ENCODE measurements around the gene MAGI3.

Gene MAGI3

GRCh38 chr1:113389953-113390834, at the start of gene MAGI3:
MAGI3 (plus strand) TSS chr1:113390515; CDS start chr1:113391034, 519 bp downstream.
- DNase-seq: peak; percentile 86 to 95

- DNase-seq: no peak
Observed at GRCh38 chr1:113353580-113353979, 36.7 kb upstream of the MAGI3 start.

GRCh38 chr1:113363935-113364334, 26.4 kb upstream of the MAGI3 start:
- no peak for DNase-seq

GRCh38 chr1:113369040-113369439, 21.3 kb upstream of the MAGI3 start:
- DNase-seq: no peak

DNA sequence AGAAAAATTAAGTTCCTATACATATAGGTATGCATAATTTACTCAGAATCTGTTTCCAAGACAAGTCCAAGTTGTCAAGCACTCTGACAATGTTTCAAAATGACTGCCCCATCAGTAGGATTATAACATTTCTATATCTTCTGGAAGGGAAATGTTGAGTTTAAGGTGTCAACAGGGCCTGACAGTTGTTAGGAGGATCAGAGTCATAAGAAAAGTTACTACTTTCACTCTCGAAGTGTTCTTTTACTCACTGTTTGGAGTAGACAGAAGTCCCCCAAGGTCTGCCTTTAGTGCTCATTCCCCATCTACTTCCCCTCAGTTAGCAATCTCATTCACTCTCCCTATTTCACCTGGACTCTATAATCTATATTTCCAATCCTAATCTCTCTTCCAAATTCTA, 20.6 kb upstream of the MAGI3 start:
- no peak for DNase-seq

GRCh38 chr1:113370868-113371267, 19.4 kb upstream of the MAGI3 start:
- no peak for DNase-seq

DNA sequence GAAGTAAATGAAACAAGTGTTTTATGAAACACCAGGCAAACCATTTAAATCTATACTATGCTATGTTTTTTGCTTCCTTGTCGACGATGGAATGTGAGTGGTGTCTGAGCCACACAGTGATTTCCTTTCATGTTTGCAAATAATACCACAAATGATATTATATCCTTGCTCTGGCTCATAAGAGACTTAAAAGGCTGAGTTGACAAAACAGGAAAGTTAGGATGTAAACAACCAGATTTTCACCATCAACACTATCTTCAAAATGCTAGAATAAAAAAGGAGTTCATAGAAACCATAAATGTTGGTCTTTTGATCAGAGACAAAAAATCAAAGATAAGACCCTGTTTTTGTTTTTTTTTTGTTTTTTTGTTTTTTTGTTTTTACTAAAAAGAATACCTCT, 17.8 kb upstream of the MAGI3 start:
- DNase-seq: no peak

- no peak for DNase-seq
Observed at GRCh38 chr1:113373644-113374043, 16.7 kb upstream of the MAGI3 start.

GRCh38 chr1:113375878-113376277, 14.4 kb upstream of the MAGI3 start:
- DNase-seq: no peak

GRCh38 chr1:113380075-113380474, 10.2 kb upstream of the MAGI3 start:
- no peak for DNase-seq

DNA sequence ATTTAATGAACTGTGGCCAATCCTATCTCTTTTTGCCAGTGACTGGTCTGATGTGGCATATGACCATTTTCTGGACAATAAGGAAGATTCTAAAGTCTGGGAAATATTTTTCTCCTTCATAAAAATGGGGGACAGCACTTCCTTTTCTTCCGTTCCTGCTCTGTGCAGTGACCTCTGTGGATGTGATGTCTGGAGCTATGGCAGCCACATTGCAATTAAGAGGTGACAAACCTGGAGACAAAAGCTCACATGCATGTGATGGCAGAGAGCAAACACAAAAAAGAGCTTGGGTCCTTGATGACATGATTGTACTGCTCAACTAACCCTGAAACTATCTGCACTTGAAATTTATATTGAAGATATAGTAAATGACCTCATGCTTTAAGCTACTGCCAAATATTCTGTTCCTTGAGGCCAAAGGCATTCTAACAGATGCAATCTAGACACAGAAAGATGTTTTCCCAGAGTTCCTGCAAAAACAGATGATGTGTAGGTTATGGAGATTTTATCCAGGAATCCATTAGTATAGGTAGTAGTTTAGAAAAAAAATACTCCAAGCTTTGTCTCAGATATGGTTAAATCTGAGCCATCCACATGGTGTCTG, 2.2 kb upstream of the MAGI3 start:
- no peak for DNase-seq

GRCh38 chr1:113388621-113389358, 1.5 kb upstream of the MAGI3 start:
- DNase-seq: no peak

DNA sequence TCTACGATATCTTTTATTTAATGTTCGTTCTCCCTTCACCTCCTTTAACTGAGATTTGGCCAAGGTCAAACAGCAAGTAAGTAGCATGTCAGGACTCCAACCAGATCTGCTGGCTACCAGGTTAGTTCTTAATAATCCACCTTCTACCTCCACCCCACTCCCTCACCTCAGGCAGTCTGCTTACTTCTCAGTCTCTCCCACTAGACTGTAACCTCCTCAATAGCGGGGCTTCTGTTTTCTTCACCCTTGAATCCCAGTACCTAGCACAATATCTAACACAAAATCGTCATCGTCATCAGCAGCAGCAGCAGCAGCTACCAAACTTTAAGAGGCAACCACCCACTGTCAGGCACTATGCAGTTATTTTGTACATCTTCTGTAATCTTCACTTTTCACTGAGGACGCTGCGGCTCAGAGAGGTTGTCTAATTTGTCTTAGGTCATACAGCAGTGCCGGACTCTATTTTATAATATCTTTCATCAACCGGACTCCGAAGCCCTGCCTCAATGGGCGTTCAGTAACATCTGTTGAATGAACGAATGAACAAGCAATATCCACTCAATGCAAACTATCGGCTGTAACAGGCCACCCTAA, 859 bp upstream of the MAGI3 start:
- no peak for DNase-seq

- peak in 1 of 2 experiments; percentile 23 for DNase-seq
Observed at GRCh38 chr1:113390871-113391648, 745 bp downstream of the MAGI3 start.

DNA sequence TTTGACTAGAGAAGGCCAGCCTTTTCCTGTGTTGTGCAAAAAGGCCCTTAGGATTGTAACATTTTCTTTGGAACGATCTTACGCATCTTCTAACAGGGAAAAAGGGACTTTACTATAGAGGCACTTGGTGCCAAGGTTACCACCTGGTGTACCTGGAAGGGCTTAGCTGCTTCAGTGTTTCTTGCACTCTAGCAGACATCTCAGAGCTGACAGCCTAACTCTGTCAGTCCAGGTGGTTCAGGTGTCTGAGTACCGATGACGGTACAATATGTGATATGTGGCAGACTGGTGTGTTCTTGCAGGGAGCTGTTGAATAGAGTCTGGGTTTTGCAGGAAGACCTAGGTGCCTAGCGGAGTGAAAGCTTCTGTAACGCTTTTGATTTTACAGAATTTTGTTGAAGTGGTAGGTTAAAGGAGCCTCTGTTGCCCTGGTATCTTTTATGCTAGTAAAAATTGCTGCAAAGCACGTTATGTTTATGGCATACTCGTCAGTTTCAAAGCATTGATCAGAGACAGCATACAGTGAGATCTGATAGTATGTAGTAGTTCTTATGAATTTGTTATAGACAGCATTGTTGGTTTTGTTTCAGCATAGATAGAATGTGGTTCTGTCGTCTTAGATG, 1.4 kb downstream of the MAGI3 start:
- DNase-seq: no peak

DNA sequence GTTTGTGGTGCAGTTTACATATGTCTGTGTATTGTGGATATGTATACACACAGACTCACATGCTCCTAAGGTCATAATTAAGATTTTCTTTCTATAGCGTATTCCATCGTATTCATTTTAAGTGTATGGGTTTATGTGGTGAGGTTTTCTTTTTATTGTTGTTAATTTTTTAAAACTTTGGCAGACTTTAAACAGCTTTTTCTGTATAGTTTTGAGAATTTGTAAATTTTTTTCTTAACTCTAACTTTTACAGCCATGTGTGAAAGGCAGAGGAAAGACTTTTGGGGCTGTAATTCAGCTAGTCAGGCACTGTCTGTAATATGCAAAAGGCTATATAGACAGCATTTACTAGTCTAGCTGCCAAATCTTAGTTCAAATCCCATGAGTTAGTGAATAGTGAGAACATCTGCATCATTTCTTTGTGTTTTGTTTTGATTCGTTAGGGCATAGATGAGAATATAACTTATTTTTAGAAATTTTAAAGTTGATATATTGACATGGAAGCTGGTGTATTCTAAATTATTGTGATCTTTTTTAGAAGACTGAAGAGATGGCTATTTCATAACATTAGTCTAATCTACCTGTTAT, 2.3 kb downstream of the MAGI3 start:
- no peak for DNase-seq

- DNase-seq: no peak
Observed at GRCh38 chr1:113394043-113394862, 3.9 kb downstream of the MAGI3 start.

DNA sequence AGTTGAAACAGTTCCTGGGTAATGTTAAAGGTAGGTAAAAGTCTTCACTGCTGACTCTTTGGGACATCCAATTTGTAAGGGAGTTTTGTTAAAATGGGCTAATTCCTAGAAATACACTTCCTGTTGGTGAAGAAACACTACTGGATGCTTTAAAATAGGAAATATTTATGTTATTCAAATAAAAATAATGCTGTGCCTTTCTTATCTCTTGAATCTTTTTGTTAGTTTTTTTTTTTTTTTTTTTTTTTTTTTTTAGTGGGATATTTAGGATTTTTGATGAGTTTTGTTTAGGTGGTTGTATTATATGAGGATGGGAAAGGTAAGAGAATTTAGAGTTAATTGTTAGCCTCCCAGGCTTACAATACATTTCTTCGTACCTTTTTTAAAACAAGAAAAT, 4.5 kb downstream of the MAGI3 start:
- DNase-seq: no peak

DNA sequence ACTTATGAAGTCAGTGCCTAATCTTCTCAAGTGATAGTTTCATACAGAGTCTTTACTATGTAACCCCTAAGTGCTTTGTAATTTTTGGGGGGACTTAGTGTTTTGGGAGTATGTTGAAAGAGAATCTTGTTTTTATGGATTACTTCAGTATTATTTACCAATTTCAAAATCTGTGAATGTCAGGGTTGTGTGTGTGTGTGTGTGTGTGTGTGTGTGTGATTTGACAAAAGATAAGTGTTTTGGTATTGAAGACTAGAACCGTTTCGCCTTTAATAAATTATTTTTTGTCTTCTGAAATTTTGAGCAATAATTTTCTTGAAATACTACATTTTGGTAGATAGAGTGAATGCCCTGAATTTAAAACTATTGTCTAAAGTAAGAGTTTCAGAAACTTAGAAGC, 5.8 kb downstream of the MAGI3 start:
- no peak for DNase-seq

DNA sequence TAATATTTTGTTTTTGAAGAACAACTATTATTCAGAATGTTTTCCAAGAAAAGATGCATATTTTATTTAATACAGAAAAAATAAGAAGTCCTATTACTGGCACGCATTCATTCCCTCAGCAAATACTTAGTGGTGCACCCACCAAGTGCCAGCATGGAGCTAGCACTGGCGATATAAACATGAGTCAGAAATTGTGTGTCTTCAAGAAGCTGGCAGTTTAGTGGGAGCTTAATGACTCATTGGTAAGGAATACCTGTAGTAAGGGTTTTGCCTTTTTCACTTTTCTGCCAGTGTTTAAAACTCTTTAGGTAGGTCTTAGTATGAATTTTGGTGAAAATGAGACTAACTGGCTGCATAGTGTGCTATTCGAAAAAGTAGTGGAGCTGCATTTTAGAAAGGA, 6.3 kb downstream of the MAGI3 start:
- DNase-seq: peak; percentile 16 to 63

All from SW 1271 (cell line).